Myocyte (in vitro differentiated cells): ENCODE data around the gene FBXL7. TPM values are rescaled to one million over a fixed set of nuclear protein-coding genes. Genes with fewer than 3 reads are reported as not detected.

Experiments
- microRNA counts: library from miRNA; unstranded; fragments of <30 nt; microRNA quantifications from one replicate; lab custom pipeline; 2016
- microRNA-seq: library from miRNA; unstranded; fragments of <30 nt; microRNA quantifications from one replicate; pipeline ENCODE4, GENCODE V29; 2016
- total RNA-seq: library from RNA; depleted of rRNA; stranded (reverse); fragments of >200 nt; gene quantifications from 2 replicates; pipeline ENCODE4 v1.2.3, GENCODE V29; 2014

The FBXL7 gene
- total RNA-seq, 1 donor from 2014 or later: 11.2 TPM

MicroRNAs encoded within 50 kb of the gene (microRNA counts, 767-probe panel; counts per million panel counts)
- not detected for microRNA hsa-miR-887 (lab: Ali Mortazavi, UCI)

Small RNAs within 50 kb of the gene (microRNA-seq; reads per million reads assigned to microRNA genes)
- gene MIR887: 417 reads per million, percentile 71 among the genes with 10 or more reads in this experiment
